OCI-LY7 (cell line): ENCODE results near the gene AP3M1. TPM values are rescaled to one million over a fixed set of nuclear protein-coding genes. Genes with fewer than 3 reads are reported as not detected.

Experiments used
- total RNA-seq, 2 experiments: library from RNA; depleted of rRNA in 1 of 2; stranded (reverse); fragments of >200 nt in 1 of 2; shearing (Covaris generic) in 1 of 2; gene quantifications; 2 replicates each; pipeline ENCODE4 v1.2.3, GENCODE V29; 2014 to 2022

Gene AP3M1
- total RNA-seq, 2 experiments from 2014 or later, result 35.5 to 54.2 TPM

Other genes starting within 250 kb of the AP3M1 start
- 2.0 and 5.2 TPM in 2 replicates for gene PLAU, start 239.7 kb downstream of the AP3M1 start, total RNA-seq (2014; rRNA removed; shearing (Covaris generic))
- gene PLAU, start 239.7 kb downstream of the AP3M1 start, total RNA-seq (2022), result 0.74 and 0.85 TPM in 2 replicates
- gene VCL, start 152.7 kb downstream of the AP3M1 start, total RNA-seq (2014; rRNA removed; shearing (Covaris generic)), result 19.1 and 24.9 TPM in 2 replicates
- gene VCL, start 152.7 kb downstream of the AP3M1 start, total RNA-seq (2022), result 55.5 and 64.5 TPM in 2 replicates
- 20.2 and 26.4 TPM in 2 replicates for gene ADK, start 393 bp upstream of the AP3M1 start, total RNA-seq (2014; rRNA removed; shearing (Covaris generic))
- gene ADK, start 393 bp upstream of the AP3M1 start, total RNA-seq (2022), result 31.1 and 39.0 TPM in 2 replicates